GM10266 (cell line): ENCODE measurements around the gene CST2.

ENCODE experiments used
- DNase-seq: peaks from one replicate; pipeline ENCODE4 v3.0.0; 2012; ENCODE audit errors: extremely low spot score
- TF ChIP-seq, protein P1 (sequence below): IDR thresholded peaks from 2 replicates; pipeline ENCODE4 v1.5.1; 2012; ENCODE audit warnings: mild to moderate bottlenecking, low read depth; ENCODE audit not compliant: control insufficient read depth, insufficient read depth; ENCODE audit errors: missing control alignments

Gene CST2, protein sequence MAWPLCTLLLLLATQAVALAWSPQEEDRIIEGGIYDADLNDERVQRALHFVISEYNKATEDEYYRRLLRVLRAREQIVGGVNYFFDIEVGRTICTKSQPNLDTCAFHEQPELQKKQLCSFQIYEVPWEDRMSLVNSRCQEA

DNA sequence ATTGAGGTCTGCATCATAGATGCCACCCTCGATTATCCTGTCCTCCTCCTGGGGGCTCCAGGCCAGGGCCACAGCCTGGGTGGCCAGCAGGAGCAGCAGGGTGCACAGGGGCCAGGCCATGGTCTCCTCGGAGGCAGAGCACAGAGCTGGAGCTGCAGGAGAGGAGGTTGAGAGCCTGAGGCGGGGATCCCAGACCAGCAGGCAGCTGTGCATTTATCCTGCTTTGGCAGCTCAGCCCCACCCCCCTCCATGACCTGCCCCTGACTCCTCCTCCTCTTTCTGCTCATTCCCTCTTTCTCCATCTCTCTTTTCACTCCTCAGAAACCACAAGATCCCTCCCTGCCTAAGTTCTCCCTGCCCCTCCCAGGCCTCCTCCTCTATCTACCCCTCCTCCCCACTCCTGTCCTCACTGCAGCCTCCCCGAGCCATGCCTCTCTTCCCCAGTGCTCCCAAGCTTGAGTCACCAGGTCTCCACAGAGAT, at the start of gene CST2:
TSS of gene CST2 (minus strand) at position 189 of the 481 bp plus-strand sequence. CDS start at position 120, 69 bp downstream.
- no peak for DNase-seq
- TF ChIP-seq, protein P1, sequence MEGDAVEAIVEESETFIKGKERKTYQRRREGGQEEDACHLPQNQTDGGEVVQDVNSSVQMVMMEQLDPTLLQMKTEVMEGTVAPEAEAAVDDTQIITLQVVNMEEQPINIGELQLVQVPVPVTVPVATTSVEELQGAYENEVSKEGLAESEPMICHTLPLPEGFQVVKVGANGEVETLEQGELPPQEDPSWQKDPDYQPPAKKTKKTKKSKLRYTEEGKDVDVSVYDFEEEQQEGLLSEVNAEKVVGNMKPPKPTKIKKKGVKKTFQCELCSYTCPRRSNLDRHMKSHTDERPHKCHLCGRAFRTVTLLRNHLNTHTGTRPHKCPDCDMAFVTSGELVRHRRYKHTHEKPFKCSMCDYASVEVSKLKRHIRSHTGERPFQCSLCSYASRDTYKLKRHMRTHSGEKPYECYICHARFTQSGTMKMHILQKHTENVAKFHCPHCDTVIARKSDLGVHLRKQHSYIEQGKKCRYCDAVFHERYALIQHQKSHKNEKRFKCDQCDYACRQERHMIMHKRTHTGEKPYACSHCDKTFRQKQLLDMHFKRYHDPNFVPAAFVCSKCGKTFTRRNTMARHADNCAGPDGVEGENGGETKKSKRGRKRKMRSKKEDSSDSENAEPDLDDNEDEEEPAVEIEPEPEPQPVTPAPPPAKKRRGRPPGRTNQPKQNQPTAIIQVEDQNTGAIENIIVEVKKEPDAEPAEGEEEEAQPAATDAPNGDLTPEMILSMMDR, result no peak

- TF ChIP-seq, protein P1, result no peak
- DNase-seq, result no peak
These were observed 49.2 kb upstream of the CST2 start for GRCh38 chr20:23875606-23876237.

- DNase-seq, result no peak
- TF ChIP-seq, protein P1, result no peak
These were observed 48.2 kb upstream of the CST2 start for GRCh38 chr20:23874747-23875146.

DNA sequence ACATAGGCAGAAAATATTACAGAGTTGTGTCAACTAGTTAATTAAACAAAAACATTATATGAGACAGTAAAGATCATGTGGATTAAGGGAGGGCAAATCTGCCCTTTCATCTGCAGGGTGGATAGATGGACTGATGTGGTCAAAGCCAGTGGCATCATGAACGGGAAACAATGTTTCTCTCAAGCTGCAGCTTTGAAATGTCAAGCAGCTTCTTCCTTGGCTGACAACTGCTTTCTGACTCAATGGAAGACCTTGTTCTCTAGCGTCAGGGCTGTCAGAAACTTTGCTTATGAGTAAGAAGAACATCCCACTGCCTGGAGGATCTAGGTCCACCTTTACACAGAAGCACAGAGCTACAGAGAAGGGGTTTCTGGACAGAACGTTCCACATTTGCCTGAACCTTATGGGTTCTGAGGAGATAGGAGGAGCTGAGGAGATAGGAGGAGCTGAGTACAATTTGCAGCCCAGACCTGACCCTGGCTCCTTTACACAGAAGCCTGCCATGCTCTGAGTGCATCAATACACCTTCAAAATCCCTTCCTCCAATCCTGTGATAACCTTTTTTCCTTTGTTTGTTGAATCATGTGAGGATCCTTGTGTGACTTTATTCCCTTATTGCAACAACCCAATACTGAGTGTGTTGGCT, 47.0 kb upstream of the CST2 start:
- no peak for DNase-seq
- TF ChIP-seq, protein P1, result no peak

DNA sequence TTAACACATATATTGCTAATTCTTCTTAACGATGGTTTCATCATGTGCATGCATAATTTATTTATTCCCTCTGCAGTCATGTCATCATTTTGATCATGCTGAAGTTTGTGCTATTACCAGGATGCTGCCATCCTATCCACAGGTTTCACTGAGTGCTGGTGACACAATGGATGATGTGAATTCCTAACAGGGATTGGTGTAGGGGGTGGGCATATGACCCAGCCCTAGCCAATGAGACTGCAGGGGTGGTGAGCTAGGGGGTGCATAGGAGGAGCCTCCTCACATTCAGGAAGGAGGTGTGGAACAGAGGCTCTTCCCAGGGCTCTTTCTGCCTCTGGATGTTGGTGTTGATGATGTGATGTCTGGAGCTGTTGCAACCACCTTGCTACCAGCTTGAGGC, 45.5 kb upstream of the CST2 start:
- TF ChIP-seq, protein P1, result no peak
- no peak for DNase-seq

DNA sequence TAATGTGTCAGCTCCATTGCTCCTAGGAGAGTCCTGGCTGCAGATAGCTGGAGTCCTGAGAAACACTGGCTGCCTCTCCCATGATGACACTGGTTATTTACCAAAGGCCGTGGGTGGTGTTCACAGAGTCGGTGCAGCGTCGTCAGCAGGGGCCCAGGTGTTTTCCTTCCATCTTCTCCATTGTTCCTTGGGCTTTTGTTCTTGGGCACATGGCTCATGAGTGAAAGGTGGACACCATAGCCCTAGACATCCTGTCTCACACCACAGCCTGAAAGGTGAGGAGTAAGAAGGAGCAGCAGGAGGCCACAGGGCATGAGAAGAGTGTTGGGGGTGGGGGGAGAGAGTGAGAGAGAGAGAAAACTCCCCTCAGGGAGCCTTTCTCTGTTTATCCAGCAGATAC, 43.9 kb upstream of the CST2 start:
- TF ChIP-seq, protein P1, result no peak
- DNase-seq, result no peak

- TF ChIP-seq, protein P1, result no peak
These were observed 43.0 kb upstream of the CST2 start for GRCh38 chr20:23869520-23869919.

More at GRCh38 chr20:23869520-23869919, 43.0 kb upstream of the CST2 start:
- no peak for DNase-seq
